Measurements from ENCODE around the gene PCDHB12.
"Not testable (repeated sequence)": the region's sequence is repeated elsewhere in the genome, so short reads cannot be mapped to it uniquely, and the experiment has no call there.

PCDHB12 gene
- total RNA-seq: 0 to 0.04 reads per million in 2 experiments

- no peak for DNase-seq (ENCODE audit: low read depth)
Observed at GRCh38 chr5:141208478-141208877, at the start of gene PCDHB12. PCDHB12 (plus strand) TSS chr5:141208719; CDS start chr5:141208908, 189 bp downstream.

- DNase-seq (ENCODE audit: low read depth): no peak
Observed at GRCh38 chr5:141172381-141173204, 35.9 kb upstream of the PCDHB12 start, which contains the start of gene PCDHB7. PCDHB7 (plus strand) TSS chr5:141172644; CDS start chr5:141172836, 192 bp downstream.

GRCh38 chr5:141174291-141175104, 34.0 kb upstream of the PCDHB12 start:
- not testable (repeated sequence) for DNase-seq (ENCODE audit: low read depth)

GRCh38 chr5:141175933-141176332, 32.6 kb upstream of the PCDHB12 start:
- no peak for DNase-seq (ENCODE audit: low read depth)

- DNase-seq (ENCODE audit: low read depth): not testable (repeated sequence)
Observed at GRCh38 chr5:141177577-141178191, 30.8 kb upstream of the PCDHB12 start, which contains the start of gene PCDHB8. PCDHB8 (plus strand) TSS chr5:141177790; CDS start chr5:141178035, 245 bp downstream.

- DNase-seq (ENCODE audit: low read depth): not testable (repeated sequence)
Observed at GRCh38 chr5:141179371-141179770, 29.1 kb upstream of the PCDHB12 start.

GRCh38 chr5:141179876-141180275, 28.6 kb upstream of the PCDHB12 start:
- not testable (repeated sequence) for DNase-seq (ENCODE audit: low read depth)

GRCh38 chr5:141180313-141180712, 28.2 kb upstream of the PCDHB12 start:
- DNase-seq (ENCODE audit: low read depth): no peak

GRCh38 chr5:141182248-141182647, 26.3 kb upstream of the PCDHB12 start, which contains the start of gene PCDHB16:
PCDHB16 (plus strand) TSS chr5:141182387; CDS start chr5:141182560, 173 bp downstream.
- no peak for DNase-seq (ENCODE audit: low read depth)

GRCh38 chr5:141184117-141184855, 24.2 kb upstream of the PCDHB12 start:
- not testable (repeated sequence) for DNase-seq (ENCODE audit: low read depth)

- DNase-seq (ENCODE audit: low read depth): peak; percentile 11
Observed at GRCh38 chr5:141186897-141187512, 21.5 kb upstream of the PCDHB12 start, which contains the start of gene PCDHB9. PCDHB9 (plus strand) TSS chr5:141187161; CDS start chr5:141187319, 158 bp downstream.

- not testable (repeated sequence) for DNase-seq (ENCODE audit: low read depth)
Observed at GRCh38 chr5:141188682-141189081, 19.8 kb upstream of the PCDHB12 start.

GRCh38 chr5:141189131-141189530, 19.4 kb upstream of the PCDHB12 start:
- not testable (repeated sequence) for DNase-seq (ENCODE audit: low read depth)

- no peak for DNase-seq (ENCODE audit: low read depth)
Observed at GRCh38 chr5:141192110-141192725, 16.3 kb upstream of the PCDHB12 start, which contains the start of gene PCDHB10. PCDHB10 (plus strand) TSS chr5:141192353; CDS start chr5:141192553, 200 bp downstream.

GRCh38 chr5:141194332-141194731, 14.2 kb upstream of the PCDHB12 start:
- not testable (repeated sequence) for DNase-seq (ENCODE audit: low read depth)

- DNase-seq (ENCODE audit: low read depth): no peak
Observed at GRCh38 chr5:141196363-141196762, 12.2 kb upstream of the PCDHB12 start.

GRCh38 chr5:141199359-141200235, 8.9 kb upstream of the PCDHB12 start, which contains the start of gene PCDHB11:
PCDHB11 (plus strand) TSS chr5:141199627; CDS start chr5:141199775, 148 bp downstream.
- DNase-seq (ENCODE audit: low read depth): no peak

- DNase-seq (ENCODE audit: low read depth): not testable (repeated sequence)
Observed at GRCh38 chr5:141201126-141201525, 7.4 kb upstream of the PCDHB12 start.

- DNase-seq (ENCODE audit: low read depth): not testable (repeated sequence)
Observed at GRCh38 chr5:141201646-141202045, 6.9 kb upstream of the PCDHB12 start.
